HG03175 (cell line): ENCODE data around the gene DMD.
"Not testable (repeated sequence)": the region's sequence is repeated elsewhere in the genome, so short reads cannot be mapped to it uniquely, and the experiment has no call there.

Source experiments
- ATAC-seq: cut with Tn5 transposase; IDR thresholded peaks from one replicate; pipeline ENCODE4 v1.9.1; 2021; ENCODE audit warnings: mild to moderate bottlenecking, moderate library complexity; ENCODE audit not compliant: unreplicated experiment

DMD gene

DNA sequence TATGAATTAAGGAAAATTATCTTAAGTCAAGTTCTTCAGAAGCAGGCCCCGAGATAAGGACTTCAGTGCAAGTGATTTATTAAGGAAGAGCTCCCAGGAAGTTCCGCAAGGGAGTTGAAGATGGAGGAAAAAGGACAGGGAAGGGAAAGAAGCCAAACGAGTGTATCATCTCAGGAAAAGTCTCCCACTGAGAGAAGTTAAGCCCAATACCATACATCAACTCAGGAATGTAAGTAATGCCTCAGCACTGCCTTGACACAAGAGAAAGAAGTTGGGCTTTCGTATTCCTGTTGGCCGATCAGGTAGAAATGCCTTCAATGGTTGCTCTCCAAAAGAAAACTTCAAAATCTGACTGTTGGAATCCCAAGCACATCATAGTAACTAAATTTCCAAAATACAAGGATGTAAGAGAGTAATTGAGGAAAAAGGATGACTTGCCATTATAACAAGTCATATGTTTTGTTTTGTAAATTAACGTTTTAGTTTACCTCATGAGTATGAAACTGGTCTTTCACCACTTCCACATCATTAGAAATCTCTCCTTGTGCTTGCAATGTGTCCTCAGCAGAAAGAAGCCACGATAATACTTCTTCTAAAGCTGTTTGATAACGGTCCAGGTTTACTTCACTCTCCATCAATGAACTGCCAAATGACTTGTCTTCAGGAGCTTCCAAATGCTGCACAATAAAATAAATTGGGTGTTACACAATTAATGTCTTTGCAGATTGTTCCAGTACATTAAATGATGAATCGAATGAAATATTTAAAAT is 566.7 kb downstream of the DMD start:
- ATAC-seq = no peak

DNA sequence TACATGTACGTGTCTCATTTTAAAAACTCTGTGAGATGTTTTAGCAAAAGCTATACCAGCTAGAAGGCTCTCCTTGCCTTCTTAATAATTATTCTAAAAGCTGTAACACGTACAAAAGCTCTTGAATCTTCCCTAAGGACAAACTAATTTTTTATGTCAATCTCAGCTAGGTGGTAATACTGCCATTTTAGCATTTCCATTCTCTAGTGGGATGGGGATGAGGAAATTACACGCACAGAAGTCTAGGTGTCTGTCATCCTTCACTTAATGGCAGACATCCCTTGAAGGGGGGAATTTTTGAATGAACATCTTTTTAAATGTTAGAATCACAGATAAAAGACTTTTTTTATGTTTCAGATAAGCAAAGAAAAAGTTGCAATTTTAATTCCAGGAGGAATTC is 569.1 kb downstream of the DMD start:
- no peak for ATAC-seq

DNA sequence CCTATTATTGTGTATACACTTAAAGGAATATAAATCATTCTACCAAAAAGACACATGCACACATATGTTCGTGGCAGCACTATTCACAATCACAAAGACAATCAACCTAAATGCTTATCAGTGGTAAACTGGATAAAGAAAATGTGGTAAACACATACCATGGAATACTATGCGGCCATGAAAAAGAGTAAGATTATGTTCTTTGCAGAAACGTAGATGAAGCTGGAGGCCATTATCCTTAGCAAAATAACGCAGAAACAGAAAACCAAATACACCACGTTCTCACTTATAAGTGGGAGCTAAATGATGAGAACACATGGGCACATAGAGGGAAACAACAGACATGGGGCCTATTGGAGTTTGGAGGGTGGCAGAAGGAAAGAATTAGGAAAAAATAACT is 593.2 kb downstream of the DMD start:
- ATAC-seq = no peak

DNA sequence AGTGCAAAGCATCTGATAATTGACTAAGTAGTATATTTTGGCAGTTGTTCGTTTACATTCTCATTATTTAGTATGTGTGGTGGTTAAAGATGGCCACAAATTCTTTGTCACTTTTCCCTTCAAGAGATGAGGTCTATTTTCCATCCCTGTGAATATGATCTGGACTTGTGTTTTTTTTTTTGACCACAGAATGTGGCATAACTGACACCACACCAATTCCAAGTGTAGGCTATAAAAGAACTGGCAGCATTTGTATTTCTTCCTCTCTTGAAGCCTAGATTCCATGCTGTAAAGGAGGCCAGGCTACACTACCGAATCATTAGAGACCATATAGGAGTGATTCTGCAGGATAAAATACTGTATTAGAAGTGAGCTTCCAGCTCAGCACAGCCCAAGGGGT is 596.6 kb downstream of the DMD start:
- no peak for ATAC-seq

GRCh38 chrX:32599156-32599555 is 612.2 kb downstream of the DMD start:
- no peak for ATAC-seq

DNA sequence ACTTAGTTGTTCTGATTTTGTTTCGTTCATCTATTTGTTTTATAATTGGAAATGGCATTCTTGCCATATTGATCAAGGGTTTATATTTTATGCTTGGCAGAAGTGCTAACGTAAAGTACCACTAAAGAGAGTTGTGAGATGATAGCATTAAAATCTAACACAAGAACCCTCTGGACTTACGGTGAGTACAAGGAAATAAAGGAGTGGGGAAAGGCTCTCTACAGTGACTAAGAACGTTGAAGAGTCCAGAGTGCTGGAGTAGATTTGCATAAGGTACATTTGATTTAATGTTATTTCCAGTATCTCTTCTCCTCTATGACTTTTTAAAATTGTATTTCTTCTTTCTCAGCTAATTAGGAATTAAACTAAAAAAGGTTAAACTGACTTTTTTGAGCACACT is 612.6 kb downstream of the DMD start:
- ATAC-seq = no peak

- ATAC-seq = no peak
Measured at GRCh38 chrX:32597777-32598176, 613.6 kb downstream of the DMD start.

DNA sequence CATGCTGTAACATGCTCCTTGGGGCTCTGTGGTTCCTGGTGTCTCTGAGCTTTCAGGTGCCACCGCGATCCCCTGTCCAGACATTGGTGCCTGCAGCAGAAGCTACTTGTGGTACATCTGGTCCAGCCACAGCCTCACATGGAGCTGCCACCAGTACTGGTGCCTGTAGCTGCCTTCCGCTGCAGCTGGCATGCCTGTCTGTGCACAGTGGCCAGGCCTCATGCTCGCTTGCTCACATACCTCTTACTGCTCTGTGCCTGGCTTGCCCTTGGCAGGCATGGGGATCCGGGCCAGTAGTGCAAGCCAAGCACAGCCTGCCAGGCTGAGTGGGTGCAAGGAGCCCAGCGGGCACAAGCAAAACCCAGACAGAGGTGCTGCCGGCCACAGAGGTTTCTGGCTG is 618.6 kb downstream of the DMD start:
- no peak for ATAC-seq

DNA sequence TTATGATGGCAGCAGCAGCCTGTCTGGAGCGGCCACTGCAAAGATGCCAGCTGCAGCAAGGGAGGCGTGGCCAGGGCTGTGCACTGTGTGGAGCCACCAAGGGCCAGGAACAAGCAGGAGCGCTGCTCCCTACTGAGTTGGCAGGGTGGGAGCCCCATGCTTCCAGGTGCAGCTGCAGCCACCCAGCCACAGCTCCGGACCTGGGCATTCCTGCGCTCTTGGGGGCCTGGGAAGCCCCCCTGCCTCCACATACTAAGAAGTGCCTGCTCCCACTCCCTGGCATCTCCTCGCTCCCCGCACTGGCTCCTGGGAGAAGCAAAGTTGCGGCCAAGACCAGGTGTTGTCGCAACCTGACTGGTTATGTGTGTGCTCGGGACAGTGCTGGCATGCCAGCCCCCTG is 619.8 kb downstream of the DMD start:
- ATAC-seq = no peak

DNA sequence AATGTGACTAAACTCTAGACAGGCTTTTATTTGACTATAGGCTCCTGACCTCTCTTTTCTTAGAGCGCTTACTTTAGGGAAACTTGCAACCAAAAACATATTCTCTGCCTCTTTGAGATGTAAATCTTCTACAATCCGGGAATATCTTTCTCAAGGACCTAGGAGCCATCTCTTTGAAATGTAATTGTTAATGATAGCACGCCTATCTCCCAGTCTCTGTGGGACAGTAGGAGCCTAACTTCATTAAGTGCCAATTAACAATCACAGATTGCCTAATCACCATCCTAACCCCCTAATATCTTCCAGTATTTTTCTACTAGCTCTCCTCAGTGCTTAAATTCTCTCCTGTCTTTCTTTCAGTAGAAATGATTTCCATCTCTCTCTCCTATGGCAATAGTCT is 628.6 kb downstream of the DMD start:
- no peak for ATAC-seq

DNA sequence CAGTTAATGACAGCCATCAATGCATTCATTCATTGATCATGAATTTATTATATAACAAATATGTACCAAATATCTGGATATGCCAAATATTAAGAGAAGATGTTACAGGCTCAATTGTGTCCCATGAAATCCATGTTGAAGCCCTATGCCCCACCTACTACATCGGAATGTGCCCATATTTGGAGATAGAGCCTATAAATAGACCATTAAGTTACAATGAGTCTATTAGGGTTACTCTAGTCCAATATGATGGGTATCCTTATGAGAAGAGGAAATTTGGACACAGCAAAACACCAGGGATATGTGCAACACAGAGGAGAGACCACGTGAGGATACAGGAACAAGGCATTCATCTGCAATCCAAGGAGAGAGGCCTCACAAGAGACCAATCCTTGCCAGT is 634.5 kb downstream of the DMD start:
- ATAC-seq = no peak

DNA sequence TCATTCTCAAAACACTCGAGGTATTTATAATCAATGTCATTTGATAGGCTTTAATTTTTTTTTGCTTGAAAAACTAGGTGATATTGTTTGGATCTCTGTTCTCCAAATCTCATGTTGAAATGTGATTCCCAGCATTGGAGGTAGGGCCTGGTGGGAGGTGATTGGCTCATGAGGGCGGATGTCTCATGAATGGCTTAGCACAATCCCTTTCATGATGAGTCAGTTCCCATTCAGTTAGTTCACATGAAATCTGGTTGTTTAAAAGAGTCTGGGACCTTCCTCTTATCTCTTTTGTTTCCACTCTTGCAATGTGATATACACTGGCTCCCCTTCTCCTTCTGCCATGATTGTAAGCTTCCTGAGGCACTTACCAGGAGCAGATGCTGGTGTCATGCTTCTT is 638.7 kb downstream of the DMD start:
- no peak for ATAC-seq

DNA sequence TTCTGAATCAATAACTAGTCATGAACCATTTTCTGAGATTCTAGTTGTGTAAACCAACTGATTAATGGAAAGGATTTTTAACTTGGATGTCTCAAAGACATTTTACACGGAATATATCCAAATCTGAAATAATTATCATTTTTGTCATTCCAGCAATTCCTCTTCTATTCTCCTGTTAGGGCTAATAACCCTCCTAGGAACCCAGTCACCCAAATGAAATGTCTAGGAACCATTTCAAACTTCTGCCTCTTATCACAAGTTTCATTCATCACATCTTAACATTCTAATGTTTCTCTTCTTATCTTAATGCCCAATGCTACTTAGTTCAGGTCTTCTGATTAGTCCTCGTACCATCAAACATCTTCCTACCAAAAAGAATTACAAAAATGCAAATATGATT is 639.8 kb downstream of the DMD start:
- ATAC-seq = no peak

DNA sequence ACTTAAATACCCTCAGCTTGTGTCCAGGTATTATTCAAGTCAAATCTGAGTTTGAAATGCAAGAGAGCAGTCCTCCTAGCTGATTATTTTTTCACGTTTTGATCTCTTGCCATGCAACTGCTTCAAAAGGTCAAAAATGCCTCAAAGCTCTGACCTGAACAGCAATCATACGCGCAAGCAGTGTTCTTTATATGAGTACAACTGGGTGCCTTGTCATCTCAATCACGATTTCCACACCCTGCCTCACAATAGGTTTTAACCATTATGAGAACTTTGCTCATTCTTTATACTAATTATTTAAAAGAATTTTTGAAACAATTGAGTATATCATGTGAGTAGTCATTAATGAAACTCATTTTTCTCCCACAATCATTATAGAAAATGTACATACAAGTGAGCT is 649.1 kb downstream of the DMD start:
- no peak for ATAC-seq

- no peak for ATAC-seq
Measured at GRCh38 chrX:32545101-32545500, 666.2 kb downstream of the DMD start.

DNA sequence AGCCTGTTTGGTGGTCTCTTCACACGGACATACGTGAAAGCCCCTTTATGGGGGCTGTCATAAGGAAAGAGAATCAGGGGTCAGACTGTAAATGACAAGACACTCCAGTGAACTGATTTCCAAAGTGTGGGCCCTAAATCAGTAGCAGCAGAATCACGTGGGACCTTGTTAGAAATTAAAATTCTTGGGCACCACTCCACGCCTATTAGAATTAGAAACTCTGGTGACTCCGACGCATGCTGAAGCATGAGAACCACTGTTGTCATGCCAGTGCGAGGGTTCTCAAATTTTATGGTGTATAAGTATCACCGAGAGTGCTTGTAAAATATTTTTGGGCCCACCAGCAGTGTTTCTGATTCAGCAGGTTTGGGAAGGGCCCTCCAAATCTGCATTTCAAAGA is 672.8 kb downstream of the DMD start:
- ATAC-seq = no peak

GRCh38 chrX:32533848-32534247 is 677.5 kb downstream of the DMD start:
- ATAC-seq = no peak

GRCh38 chrX:32532262-32532661 is 679.1 kb downstream of the DMD start:
- no peak for ATAC-seq

DNA sequence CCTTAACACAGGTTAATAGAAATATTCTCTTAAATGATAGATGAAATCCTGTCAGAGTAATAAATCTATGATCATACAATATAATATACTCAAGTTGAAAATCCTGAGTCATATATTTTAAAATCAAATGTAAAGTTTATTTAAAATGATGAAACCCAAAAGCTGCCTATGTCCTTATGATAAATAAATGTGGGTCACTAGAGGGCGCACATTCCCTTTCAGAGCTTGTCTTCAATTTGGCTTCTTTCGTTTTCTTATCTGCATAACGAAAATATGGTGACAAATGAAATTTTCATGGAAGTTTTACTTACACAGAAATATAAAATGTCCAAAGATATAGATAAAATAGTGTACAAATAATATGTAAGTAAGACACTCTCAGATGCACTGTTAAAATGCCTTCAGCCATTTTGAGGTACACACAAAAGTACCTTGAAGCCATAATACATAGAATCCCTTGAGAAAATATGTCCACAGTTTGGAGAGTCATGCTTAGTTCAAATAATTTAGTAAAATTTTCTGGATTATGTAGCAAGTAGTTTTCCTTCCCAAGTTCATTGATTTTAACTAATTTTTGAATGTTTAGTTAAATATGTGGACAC is 680.4 kb downstream of the DMD start:
- no peak for ATAC-seq

DNA sequence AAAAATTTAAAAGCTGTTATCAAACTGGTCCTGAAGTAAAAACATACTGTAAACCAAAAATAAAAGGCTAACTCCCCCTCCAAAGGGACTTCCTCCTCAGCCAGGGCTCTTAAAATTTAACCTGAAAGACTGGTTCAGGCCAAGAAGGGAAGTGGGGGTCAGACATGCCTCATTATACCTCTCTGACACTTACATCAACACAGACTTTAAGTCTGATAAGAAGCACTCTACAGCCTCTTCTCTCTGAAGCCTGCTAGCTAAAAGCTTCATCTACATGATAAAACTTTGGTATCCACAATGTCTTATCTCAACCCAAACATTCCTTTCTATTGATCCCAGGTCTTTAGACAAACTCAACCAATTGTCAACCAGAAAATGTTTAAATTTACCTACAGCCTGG is 682.9 kb downstream of the DMD start:
- ATAC-seq = not testable (repeated sequence)

GRCh38 chrX:32525234-32525633 is 686.1 kb downstream of the DMD start:
- no peak for ATAC-seq

- ATAC-seq = no peak
Measured at GRCh38 chrX:32524385-32524784, 687.0 kb downstream of the DMD start.

- ATAC-seq = no peak
Measured at GRCh38 chrX:32520789-32521188, 690.6 kb downstream of the DMD start.
